Mucosa of rectum (tissue), 2 donors: Measurements from ENCODE around the gene CCDC51.

Experiments
- H3K27ac ChIP-seq, 2 donors: one replicate each; pipeline ENCODE4 v1.7.0; 2013; ENCODE audit warnings: inconsistent platforms in 2 of 2, low read depth in 2 of 2, low read length in 2 of 2
- H3K27me3 ChIP-seq, 2 donors: one replicate each; pipeline ENCODE4 v1.7.0; 2013; ENCODE audit warnings: low read length in 2 of 2; ENCODE audit not compliant: control insufficient read depth in 2 of 2, insufficient read depth in 2 of 2
- H3K36me3 ChIP-seq, 2 donors: one replicate each; pipeline ENCODE4 v1.7.0; 2013; ENCODE audit warnings: low read length in 2 of 2; ENCODE audit not compliant: control insufficient read depth in 2 of 2, insufficient read depth in 2 of 2
- H3K4me1 ChIP-seq, 2 donors: one replicate each; pipeline ENCODE4 v1.7.0; 2013; ENCODE audit warnings: low read length in 2 of 2, mild to moderate bottlenecking in 1 of 2; ENCODE audit not compliant: control insufficient read depth in 2 of 2, insufficient read depth in 2 of 2
- H3K4me3 ChIP-seq, 2 donors: one replicate each; pipeline ENCODE4 v1.7.0; 2013; ENCODE audit warnings: low read length in 2 of 2
- H3K9ac ChIP-seq, 2 donors: one replicate each; pipeline ENCODE4 v1.7.0; 2013; ENCODE audit warnings: low read length in 2 of 2, low read depth in 1 of 2, mild to moderate bottlenecking in 1 of 2
- H3K9me3 ChIP-seq, 2 donors: one replicate each; pipeline ENCODE4 v1.7.0; 2013; ENCODE audit warnings: low read length in 2 of 2; ENCODE audit not compliant: control insufficient read depth in 2 of 2
- donor health status: healthy.
- donor health status: Normal muscosa, but diverticular disease.

CCDC51 gene

DNA sequence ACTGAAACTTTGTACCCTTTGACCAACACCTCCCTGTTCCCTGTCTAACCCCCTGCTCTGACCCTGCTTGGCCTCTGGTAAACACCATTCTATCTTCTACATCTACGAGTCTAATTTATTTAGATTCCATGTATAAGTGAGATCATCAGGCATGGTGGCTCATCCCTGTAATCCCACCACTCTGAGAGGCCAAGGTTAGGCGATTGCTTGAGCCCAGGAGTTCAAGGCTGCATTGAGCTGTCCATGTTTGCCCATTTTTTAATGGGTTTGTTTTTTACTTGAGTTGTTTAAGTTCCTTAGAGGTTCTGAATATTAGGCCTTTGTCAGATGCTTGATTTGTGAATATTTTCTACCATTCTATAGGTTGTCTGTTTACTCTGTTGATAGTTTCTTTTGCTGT is 51.0 kb downstream of the CCDC51 start:
- H3K9ac ChIP-seq: no peak overlapping the region
- H3K4me1 ChIP-seq: no peaks in the 10 kb centered on the region
- no peak overlapping the region for H3K4me3 ChIP-seq
- H3K9me3 ChIP-seq: no peaks in the 10 kb centered on the region
- no peak overlapping the region for H3K27ac ChIP-seq
- no peaks in the 10 kb centered on the region for H3K27me3 ChIP-seq
- H3K36me3 ChIP-seq: no peaks in the 10 kb centered on the region

- Histone ChIP-seq H3K9me3 (no peaks in the 10 kb centered on the region), H3K4me3 (no peak overlapping the region), H3K36me3 (no peaks in the 10 kb centered on the region), H3K4me1 (no peaks in the 10 kb centered on the region), H3K27me3 (no peaks in the 10 kb centered on the region), H3K9ac (no peak overlapping the region), H3K27ac (no peak overlapping the region)
These were observed 52.3 kb downstream of the CCDC51 start for GRCh38 chr3:48387634-48388033.
